ENCODE measurements around the gene SPTY2D1.

- TF ChIP-seq CTCF (conservative IDR thresholded peaks at IDR 0.05) = no peak
- no peak for TF ChIP-seq EZH2 (IDR thresholded peaks at IDR 0.05; ENCODE audit: low read depth)
Measured at GRCh38 chr11:18612394-18612793, 21.7 kb downstream of the SPTY2D1 start.

All from PC-9 (cell line).